PC-9 (cell line): ENCODE measurements around the gene PEG3. TPM values are rescaled to one million over a fixed set of nuclear protein-coding genes. Genes with fewer than 3 reads are reported as not detected.

Experiments
- BruUV-seq: library from RNA; stranded (reverse); fragments of 400-500 nt; replicated peaks from 2 replicates; lab custom pipeline; 2021; lab: Mats Ljungman, UMichigan
- CTCF ChIA-PET: fragments of 300-600 bp; sonication (Branson Sonifier 250); formaldehyde crosslinking; loops from one replicate; lab custom pipeline; 2022; ENCODE audit warnings: antibody characterized with exemption; lab: Charles Lee
- POLR2A ChIA-PET: fragments of 300-600 bp; sonication (Branson Sonifier 250); formaldehyde crosslinking; loops from one replicate; lab custom pipeline; 2022; ENCODE audit warnings: antibody characterized with exemption; ENCODE audit not compliant: unreplicated experiment; lab: Charles Lee
- DNase-seq, 2 experiments: peaks; one replicate each; pipeline versions ENCODE4 v3.0.0 to v3.0.0-alpha.2; 2015 to 2022; ENCODE audit warnings: mixed read lengths in 1 of 2
- H2AFZ ChIP-seq: fragments of 200-600 bp; sonication (generic); 2 replicates; pipeline ENCODE4 v1.8.1; 2017; ENCODE audit warnings: antibody characterized with exemption
- H3F3A ChIP-seq: fragments of 200-600 bp; sonication (generic); 2 replicates; pipeline ENCODE4 v1.8.1; 2017; ENCODE audit warnings: antibody characterized with exemption, mild to moderate bottlenecking, low read depth; ENCODE audit not compliant: insufficient read depth
- H3K27ac ChIP-seq: fragments of 200-600 bp; sonication (generic); 2 replicates; pipeline ENCODE4 v1.6.1; 2016; ENCODE audit warnings: mixed run types
- H3K27me3 ChIP-seq: fragments of 200-600 bp; sonication (generic); 2 replicates; pipeline ENCODE4 v1.6.1; 2016; ENCODE audit warnings: low read depth, mixed run types; ENCODE audit not compliant: insufficient read depth
- H3K36me3 ChIP-seq: fragments of 200-600 bp; sonication (generic); 2 replicates; pipeline ENCODE4 v1.6.1; 2016; ENCODE audit warnings: low read depth, mixed run types
- H3K4me1 ChIP-seq: fragments of 200-600 bp; sonication (generic); replicated peaks from 2 replicates; pipeline ENCODE4 v1.6.1; 2016; ENCODE audit warnings: mixed run types; ENCODE audit not compliant: insufficient read depth
- H3K4me2 ChIP-seq: fragments of 200-600 bp; sonication (generic); 2 replicates; pipeline ENCODE4 v1.6.1; 2017; ENCODE audit warnings: mixed run types
- H3K4me3 ChIP-seq: fragments of 200-600 bp; sonication (generic); 2 replicates; pipeline ENCODE4 v1.6.1; 2016; ENCODE audit warnings: mixed run types
- H3K79me2 ChIP-seq: fragments of 200-600 bp; sonication (generic); 2 replicates; pipeline ENCODE4 v1.6.1; 2017; ENCODE audit warnings: low read depth, mixed run types
- H3K9me2 ChIP-seq: fragments of 200-600 bp; sonication (generic); 2 replicates; pipeline ENCODE4 v1.8.1; 2017; ENCODE audit warnings: mild to moderate bottlenecking; ENCODE audit not compliant: insufficient read depth
- H3K9me3 ChIP-seq: fragments of 200-600 bp; sonication (generic); 2 replicates; pipeline ENCODE4 v1.8.1; 2016; ENCODE audit warnings: low read depth; ENCODE audit not compliant: insufficient read depth
- H4K20me1 ChIP-seq: fragments of 200-600 bp; sonication (generic); 2 replicates; pipeline ENCODE4 v1.8.1; 2017; ENCODE audit not compliant: insufficient read depth
- CTCF ChIP-seq: fragments of 200-600 bp; sonication (generic); conservative IDR thresholded peaks from 2 replicates; pipeline ENCODE4 v1.6.1; 2017; ENCODE audit warnings: mixed run types, antibody characterized with exemption, mild to moderate bottlenecking, moderate library complexity
- EZH2 ChIP-seq: fragments of 200-600 bp; sonication (generic); IDR thresholded peaks from 2 replicates; pipeline ENCODE4 v1.8.0; 2017; ENCODE audit warnings: antibody characterized with exemption, low read depth
- intact Hi-C: fragments of 100-400 bp; cut with micrococcal nuclease; formaldehyde crosslinking; loops from one replicate; pipeline ENCODE4 v1.10.0; 2022; ENCODE audit not compliant: unreplicated experiment
- total RNA-seq: library from RNA; stranded (reverse); gene quantifications from 2 replicates; pipeline ENCODE4 v1.2.3, GENCODE V29; 2021

The PEG3 gene
- total RNA-seq, 1 experiment from 2014 or later: not detected

- intact Hi-C loops: no loop called here
- CTCF ChIA-PET: no interaction called here
- no peak for DNase-seq
- H3K4me1 ChIP-seq: no peaks in the 10 kb centered on the region
- no peak overlapping the region for H3K27ac ChIP-seq
- H3K9me3 ChIP-seq: no peaks in the 10 kb centered on the region
- H3F3A ChIP-seq: no peaks in the 10 kb centered on the region
- POLR2A ChIA-PET: no interaction called here
- no peaks in the 10 kb centered on the region for H4K20me1 ChIP-seq
- H3K79me2 ChIP-seq: no peaks in the 10 kb centered on the region
- no TSS peak for BruUV-seq
- H3K27me3 ChIP-seq: peaks cover 33% of the 10 kb centered on the region
- H2AFZ ChIP-seq: no peak overlapping the region
- no peak for TF ChIP-seq EZH2
- TF ChIP-seq CTCF: no peak
- no peak overlapping the region for H3K4me3 ChIP-seq
- no peaks in the 10 kb centered on the region for H3K36me3 ChIP-seq
- H3K9me2 ChIP-seq: no peaks in the 10 kb centered on the region; the same call in 1 of the 2 replicates
- H3K4me2 ChIP-seq: no peak overlapping the region
Observed at GRCh38 chr19:56810260-56810659, 30.3 kb downstream of the PEG3 start.

GRCh38 chr19:56808717-56809392, 31.7 kb downstream of the PEG3 start:
- no peak overlapping the region for H2AFZ ChIP-seq
- intact Hi-C loops: no loop called here
- no peaks in the 10 kb centered on the region for H4K20me1 ChIP-seq
- H3K4me1 ChIP-seq: no peaks in the 10 kb centered on the region
- BruUV-seq: no TSS peak
- no peaks in the 10 kb centered on the region for H3K79me2 ChIP-seq
- H3K27ac ChIP-seq: no peak overlapping the region
- H3K27me3 ChIP-seq: peaks cover 19% of the 10 kb centered on the region; the same call in 1 of the 2 replicates
- ChIA-PET POLR2A (no interaction called here), CTCF (no interaction called here)
- no peaks in the 10 kb centered on the region for H3K9me3 ChIP-seq
- H3K4me2 ChIP-seq: no peak overlapping the region
- H3K36me3 ChIP-seq: no peaks in the 10 kb centered on the region
- H3K9me2 ChIP-seq: no peaks in the 10 kb centered on the region; the same call in 1 of the 2 replicates
- TF ChIP-seq CTCF: no peak
- no peak for TF ChIP-seq EZH2
- no peaks in the 10 kb centered on the region for H3F3A ChIP-seq
- H3K4me3 ChIP-seq: no peak overlapping the region
- no peak for DNase-seq

GRCh38 chr19:56806639-56807038, 33.9 kb downstream of the PEG3 start:
- H3K9me3 ChIP-seq: no peaks in the 10 kb centered on the region

More at GRCh38 chr19:56806639-56807038, 33.9 kb downstream of the PEG3 start:
- Histone ChIP-seq H3K9me2 (no peaks in the 10 kb centered on the region; the same call in 1 of the 2 replicates), H3F3A (no peaks in the 10 kb centered on the region), H3K4me1 (no peaks in the 10 kb centered on the region), H3K27me3 (0 out of 2 replicates have a peak, but pooled peaks cover 7% of the 10 kb centered on the region), H3K79me2 (no peaks in the 10 kb centered on the region), H3K36me3 (no peaks in the 10 kb centered on the region), H2AFZ (no peak overlapping the region), H4K20me1 (no peaks in the 10 kb centered on the region), H3K4me3 (no peak overlapping the region), H3K4me2 (no peak overlapping the region), H3K27ac (no peak overlapping the region)
- ChIA-PET CTCF (no interaction called here), POLR2A (no interaction called here)
- TF ChIP-seq EZH2 (no peak), CTCF (no peak)
- DNase-seq: no peak
- no TSS peak for BruUV-seq
- intact Hi-C loops: no loop called here

Other genes with a start within 250 kb of the PEG3 start
- 7.1 and 7.2 TPM in 2 replicates for gene ZNF71, start 245.4 kb downstream of the PEG3 start, total RNA-seq
- gene SMIM17, start 197.6 kb downstream of the PEG3 start, total RNA-seq: 0.33 TPM in 1 of 2 replicates, not detected in the other
- not detected in 2 replicates for gene ZNF835, start 169.0 kb downstream of the PEG3 start, total RNA-seq
- not detected in 2 replicates for gene ZIM2, start within 50 bp of the PEG3 start, total RNA-seq